CD8-positive, alpha-beta memory T cell (primary cell): ENCODE results near the gene CHSY1. TPM values are rescaled to one million over a fixed set of nuclear protein-coding genes. Genes with fewer than 3 reads are reported as not detected.

Experiments used
- CTCF ChIA-PET: fragments of 350-600 bp; sonication (Branson Sonifier 250); formaldehyde crosslinking; loops from one replicate; lab custom pipeline; 2021; ENCODE audit warnings: antibody characterized with exemption; lab: Charles Lee
- POLR2A ChIA-PET: fragments of 350-600 bp; sonication (Branson Sonifier 250); formaldehyde crosslinking; loops from one replicate; lab custom pipeline; 2021; ENCODE audit warnings: antibody characterized with exemption; lab: Charles Lee
- DNase-seq, 5 donors: peaks; one replicate each; pipeline versions ENCODE4 v3.0.0 to v3.0.0-alpha.2; 2020 to 2022; ENCODE audit warnings: mixed read lengths in 1 of 5
- H3K27ac ChIP-seq: one replicate; pipeline ENCODE4 v1.7.0; 2013; ENCODE audit warnings: low read depth, mild to moderate bottlenecking, low read length, moderate library complexity
- H3K27me3 ChIP-seq: 2 replicates; pipeline ENCODE4 v1.7.0; 2013; ENCODE audit warnings: low read length, mild to moderate bottlenecking; ENCODE audit not compliant: insufficient read depth, poor library complexity, severe bottlenecking
- H3K36me3 ChIP-seq: 2 replicates; pipeline ENCODE4 v1.7.0; 2013; ENCODE audit warnings: mild to moderate bottlenecking, low read length, moderate library complexity; ENCODE audit not compliant: insufficient read depth
- H3K4me1 ChIP-seq: 2 replicates; pipeline ENCODE4 v1.7.0; 2013; ENCODE audit warnings: mild to moderate bottlenecking, low read length, moderate library complexity; ENCODE audit not compliant: insufficient read depth
- H3K4me3 ChIP-seq: 2 replicates; pipeline ENCODE4 v1.7.0; 2013; ENCODE audit warnings: mild to moderate bottlenecking, low read length
- H3K9me3 ChIP-seq: 2 replicates; pipeline ENCODE4 v1.7.0; 2013; ENCODE audit warnings: mild to moderate bottlenecking, low read length
- H3K27ac Mint-ChIP-seq, 8 donors: one replicate each; pipeline ENCODE4 v1.8.0; 2020 to 2021; ENCODE audit warnings: mixed read lengths in 8 of 8, mild to moderate bottlenecking in 6 of 8, inconsistent platforms in 3 of 8, moderate library complexity in 3 of 8
- H3K27me3 Mint-ChIP-seq, 2 donors: one replicate each; pipeline ENCODE4 v1.8.0; 2020 to 2021; ENCODE audit warnings: mixed read lengths in 2 of 2, mild to moderate bottlenecking in 1 of 2, moderate library complexity in 1 of 2
- H3K36me3 Mint-ChIP-seq, 3 donors: one replicate each; pipeline ENCODE4 v1.8.0; 2020 to 2021; ENCODE audit warnings: mixed read lengths in 3 of 3, inconsistent platforms in 1 of 3, mild to moderate bottlenecking in 1 of 3
- H3K4me1 Mint-ChIP-seq, 3 donors: one replicate each; pipeline ENCODE4 v1.8.0; 2020 to 2021; ENCODE audit warnings: mixed read lengths in 3 of 3, inconsistent platforms in 1 of 3, mild to moderate bottlenecking in 1 of 3
- H3K4me3 Mint-ChIP-seq, 7 donors: one replicate each; pipeline ENCODE4 v1.8.0; 2020 to 2021; ENCODE audit warnings: mixed read lengths in 7 of 7, mild to moderate bottlenecking in 6 of 7, moderate library complexity in 4 of 7, inconsistent platforms in 2 of 7
- H3K9me3 Mint-ChIP-seq, 5 donors: one replicate each; pipeline ENCODE4 v1.8.0; 2020 to 2022; ENCODE audit warnings: mixed read lengths in 5 of 5, mild to moderate bottlenecking in 3 of 5, moderate library complexity in 2 of 5, inconsistent platforms in 1 of 5
- polyA plus RNA-seq: library from polyadenylated mRNA; unstranded; fragments of 300-500 nt; fragmentation: Illumina TruSeq; gene quantifications from one replicate; pipeline ENCODE4 v1.2.3, GENCODE V29; 2021
- total RNA-seq, 2 experiments: library from RNA; stranded (reverse); gene quantifications; one replicate each; pipeline ENCODE4 v1.2.3, GENCODE V29; 2021

CHSY1 gene
- total and polyA plus RNA-seq, 3 experiments from 2014 or later: 3.6 to 49.7 (median 49.4) TPM

- Mint-ChIP-seq H3K4me1 (peaks cover 26 to 37% (median 31%) of the 10 kb centered on the region in 3 donors), H3K4me3 (peak overlapping the region; percentile 90 to 100 (median 96)), H3K27ac (peak overlapping the region; percentile 80 to 100 (median 94)), H3K9me3 (no peaks in the 10 kb centered on the region), H3K27me3 (no peaks in the 10 kb centered on the region), H3K36me3 (peaks cover 9 to 65% (median 26%) of the 10 kb centered on the region in 3 donors)
- ChIA-PET POLR2A (interaction anchor here (0.7 to 1.6 kb wide), 5 partner anchors 16 to 1621 kb away, joined by 3 to 13 read pairs (median 4); partner anchors contain the start of gene CHSY1), CTCF (interaction anchor here (0.7 to 1.6 kb wide), 5 partner anchors 12 to 365 kb away, joined by 3 to 8 read pairs (median 3); partner anchors contain the start of gene SNRPA1)
- DNase-seq: peak in 2 of 5 donors; percentile 17 to 29
- H3K4me1 ChIP-seq: peaks cover 18% of the 10 kb centered on the region
- H3K9me3 ChIP-seq: no peaks in the 10 kb centered on the region
- peak overlapping the region; percentile 87 for H3K27ac ChIP-seq
- H3K36me3 ChIP-seq: peaks cover 41% of the 10 kb centered on the region
- peak overlapping the region; percentile 88 for H3K4me3 ChIP-seq
- no peaks in the 10 kb centered on the region for H3K27me3 ChIP-seq
These were observed 24.7 kb upstream of the CHSY1 start for GRCh38 chr15:101276501-101277037.

GRCh38 chr15:101275018-101275417 is 23.2 kb upstream of the CHSY1 start:
- no peak overlapping the region for H3K27ac ChIP-seq
- ChIA-PET POLR2A (interaction anchor here (1.6 kb wide), 1 partner anchor 18 kb away, joined by 4 read pairs; no protein-coding TSS in a partner anchor), CTCF (interaction anchor here (1.3 kb wide), 1 partner anchor 11 kb away, joined by 3 read pairs; no protein-coding TSS in a partner anchor)
- Mint-ChIP-seq H3K9me3 (no peaks in the 10 kb centered on the region), H3K36me3 (peaks cover 15 to 67% (median 31%) of the 10 kb centered on the region in 3 donors), H3K4me3 (peak overlapping the region in 2 of 7 donors; percentile 41 to 70), H3K27ac (peak overlapping the region in 6 of 8 donors; percentile 52 to 91 (median 78)), H3K4me1 (peaks cover 26 to 37% (median 35%) of the 10 kb centered on the region in 3 donors), H3K27me3 (no peaks in the 10 kb centered on the region)
- H3K4me3 ChIP-seq: no peak overlapping the region
- no peaks in the 10 kb centered on the region for H3K9me3 ChIP-seq
- peaks cover 44% of the 10 kb centered on the region for H3K36me3 ChIP-seq
- H3K4me1 ChIP-seq: peaks cover 18% of the 10 kb centered on the region
- no peak for DNase-seq
- no peaks in the 10 kb centered on the region for H3K27me3 ChIP-seq

GRCh38 chr15:101273534-101273933 is 21.7 kb upstream of the CHSY1 start:
- Histone ChIP-seq H3K27ac (no peak overlapping the region), H3K9me3 (no peaks in the 10 kb centered on the region), H3K4me1 (peaks cover 18% of the 10 kb centered on the region), H3K27me3 (no peaks in the 10 kb centered on the region), H3K36me3 (peaks cover 47% of the 10 kb centered on the region), H3K4me3 (no peak overlapping the region)
- H3K27me3 Mint-ChIP-seq: no peaks in the 10 kb centered on the region
- peak overlapping the region in 1 of 7 donors; percentile 70 for H3K4me3 Mint-ChIP-seq
- POLR2A ChIA-PET: no interaction called here
- CTCF ChIA-PET: interaction anchor here (0.6 to 2.2 kb wide), 5 partner anchors 12 to 258 kb away, joined by 3 to 8 read pairs (median 4); partner anchors contain the start of gene CHSY1
- no peaks in the 10 kb centered on the region for H3K9me3 Mint-ChIP-seq
- DNase-seq: no peak
- H3K27ac Mint-ChIP-seq: peak overlapping the region in 2 of 8 donors; percentile 55 to 91
- H3K4me1 Mint-ChIP-seq: peaks cover 26 to 41% (median 35%) of the 10 kb centered on the region in 3 donors
- peaks cover 15 to 75% (median 37%) of the 10 kb centered on the region in 3 donors for H3K36me3 Mint-ChIP-seq

GRCh38 chr15:101272584-101272983 is 20.7 kb upstream of the CHSY1 start:
- peaks cover 47% of the 10 kb centered on the region for H3K36me3 ChIP-seq

GRCh38 chr15:101269479-101270223 is 17.8 kb upstream of the CHSY1 start:
- Histone ChIP-seq H3K36me3 (peaks cover 41% of the 10 kb centered on the region), H3K27me3 (no peaks in the 10 kb centered on the region), H3K27ac (no peak overlapping the region), H3K4me1 (no peaks in the 10 kb centered on the region), H3K4me3 (no peak overlapping the region), H3K9me3 (no peaks in the 10 kb centered on the region)
- H3K4me1 Mint-ChIP-seq: peaks cover 3 to 15% (median 6%) of the 10 kb centered on the region in 3 donors
- H3K36me3 Mint-ChIP-seq: peaks cover 15 to 59% (median 33%) of the 10 kb centered on the region in 3 donors
- H3K4me3 Mint-ChIP-seq: no peak overlapping the region
- POLR2A ChIA-PET: no interaction called here
- no peak for DNase-seq
- no peaks in the 10 kb centered on the region for H3K9me3 Mint-ChIP-seq
- CTCF ChIA-PET: interaction anchor here (1.2 kb wide), 1 partner anchor 11 kb away, joined by 3 read pairs; no protein-coding TSS in a partner anchor
- peak overlapping the region in 4 of 8 donors; percentile 43 to 61 (median 50) for H3K27ac Mint-ChIP-seq
- H3K27me3 Mint-ChIP-seq: no peaks in the 10 kb centered on the region

More at GRCh38 chr15:101272584-101272983, 20.7 kb upstream of the CHSY1 start:
- peaks cover 15 to 75% (median 37%) of the 10 kb centered on the region in 3 donors for H3K36me3 Mint-ChIP-seq
- ChIA-PET CTCF (interaction anchor here (1.2 to 2.2 kb wide), 3 partner anchors 16 to 25 kb away, joined by 3 to 8 read pairs (median 4); partner anchors contain the start of gene CHSY1), POLR2A (no interaction called here)
- Histone ChIP-seq H3K4me1 (peaks cover 12% of the 10 kb centered on the region), H3K9me3 (no peaks in the 10 kb centered on the region), H3K27me3 (no peaks in the 10 kb centered on the region), H3K27ac (no peak overlapping the region), H3K4me3 (no peak overlapping the region)
- H3K27me3 Mint-ChIP-seq: no peaks in the 10 kb centered on the region
- DNase-seq: no peak
- H3K4me1 Mint-ChIP-seq: peaks cover 21 to 34% (median 27%) of the 10 kb centered on the region in 3 donors
- H3K27ac Mint-ChIP-seq: peak overlapping the region in 4 of 8 donors; percentile 12 to 91 (median 40)
- no peak overlapping the region for H3K4me3 Mint-ChIP-seq
- H3K9me3 Mint-ChIP-seq: no peaks in the 10 kb centered on the region

GRCh38 chr15:101267320-101268104 is 15.7 kb upstream of the CHSY1 start:
- Mint-ChIP-seq H3K9me3 (no peaks in the 10 kb centered on the region), H3K27ac (peak overlapping the region in 2 of 8 donors; percentile 23 to 43), H3K27me3 (peaks cover 0 to under 1% of the 10 kb centered on the region in 2 donors), H3K4me3 (no peak overlapping the region), H3K36me3 (peaks cover 6 to 38% (median 12%) of the 10 kb centered on the region in 3 donors), H3K4me1 (peaks cover 0 to 9% (median 2%) of the 10 kb centered on the region in 3 donors)
- Histone ChIP-seq H3K4me1 (no peaks in the 10 kb centered on the region), H3K36me3 (peaks cover 20% of the 10 kb centered on the region), H3K9me3 (no peaks in the 10 kb centered on the region), H3K27me3 (no peaks in the 10 kb centered on the region), H3K4me3 (no peak overlapping the region), H3K27ac (no peak overlapping the region)
- ChIA-PET CTCF (interaction anchor here (1.0 to 1.6 kb wide), 3 partner anchors 9 to 253 kb away, joined by 3 to 4 read pairs (median 3); no protein-coding TSS in a partner anchor), POLR2A (no interaction called here)
- no peak for DNase-seq

- no peaks in the 10 kb centered on the region for H3K27me3 ChIP-seq
- peaks cover 15% of the 10 kb centered on the region for H3K36me3 ChIP-seq
- peaks cover 0 to 9% (median 2%) of the 10 kb centered on the region in 3 donors for H3K4me1 Mint-ChIP-seq
- ChIA-PET POLR2A (no interaction called here), CTCF (interaction anchor here (0.6 to 1.6 kb wide), 3 partner anchors 8 to 252 kb away, joined by 3 to 4 read pairs (median 3); no protein-coding TSS in a partner anchor)
- no peak for DNase-seq
- H3K9me3 Mint-ChIP-seq: no peaks in the 10 kb centered on the region
- peaks cover 0 to 8% of the 10 kb centered on the region in 2 donors for H3K27me3 Mint-ChIP-seq
- no peak overlapping the region for H3K4me3 Mint-ChIP-seq
- peaks cover 6 to 30% (median 12%) of the 10 kb centered on the region in 3 donors for H3K36me3 Mint-ChIP-seq
- H3K9me3 ChIP-seq: no peaks in the 10 kb centered on the region
- no peaks in the 10 kb centered on the region for H3K4me1 ChIP-seq
- no peak overlapping the region for H3K27ac Mint-ChIP-seq
- H3K27ac ChIP-seq: no peak overlapping the region
- no peak overlapping the region for H3K4me3 ChIP-seq
These were observed 14.9 kb upstream of the CHSY1 start for GRCh38 chr15:101266787-101267186.
